Measurements from ENCODE around the gene PRSS50.
"Not testable (repeated sequence)": the region's sequence is repeated elsewhere in the genome, so short reads cannot be mapped to it uniquely, and the experiment has no call there.

PRSS50 gene

DNA sequence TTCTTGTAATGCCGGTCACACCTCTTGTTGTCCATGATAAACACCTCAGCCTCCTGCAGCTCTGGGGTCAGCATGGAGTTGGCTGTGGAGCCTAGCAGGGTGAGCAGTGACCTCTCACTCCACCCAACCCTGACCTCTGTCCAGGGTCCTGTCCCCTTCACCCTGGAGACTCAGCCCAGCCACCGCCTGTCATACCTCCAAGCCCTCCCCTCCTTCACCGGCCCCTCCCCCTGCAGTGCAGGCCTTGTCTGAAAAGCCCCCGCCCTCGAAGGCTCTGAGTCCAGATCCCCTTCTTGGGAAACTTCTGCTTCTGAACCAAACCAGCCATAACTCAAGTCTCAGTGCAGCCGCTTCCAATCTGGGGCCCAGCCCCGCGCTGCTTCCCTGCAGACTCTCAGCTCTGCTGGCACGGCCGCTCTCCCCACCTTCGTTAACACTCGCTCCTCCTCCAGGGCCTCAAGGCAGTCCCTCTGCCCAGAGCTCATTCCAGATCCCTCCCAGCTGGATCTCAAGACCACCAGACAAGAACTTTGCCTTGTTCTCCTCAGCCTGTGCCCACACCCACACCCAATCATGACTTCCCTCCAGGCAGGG, 25.4 kb upstream of the PRSS50 start:
- no peaks in the 10 kb centered on the region for H3K4me1 ChIP-seq (ENCODE audit: control insufficient read depth, insufficient read depth, low read length)

DNA sequence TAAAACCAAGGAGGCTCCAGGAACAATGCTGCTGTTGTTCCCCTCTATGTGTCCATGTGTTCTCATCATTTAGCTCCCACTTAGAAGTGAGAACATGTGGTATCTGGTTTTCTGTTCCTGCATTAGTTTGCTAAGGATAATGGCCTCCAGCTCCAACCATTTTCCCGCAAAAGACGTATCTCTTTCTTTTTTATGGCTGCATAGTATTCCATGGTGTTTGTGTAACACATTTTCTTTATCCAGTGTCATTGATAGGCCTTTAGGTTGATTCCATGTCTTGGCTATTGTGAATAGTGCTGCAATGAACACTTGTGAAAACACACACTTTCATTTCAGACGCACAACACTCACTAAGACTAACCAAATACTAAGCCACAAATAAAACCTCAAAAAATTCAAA, 21.9 kb upstream of the PRSS50 start:
- not testable (repeated sequence) for H3K36me3 ChIP-seq (ENCODE audit: insufficient read depth, low read length); H3K4me3 ChIP-seq (ENCODE audit: low read length); H3K4me1 ChIP-seq (ENCODE audit: control insufficient read depth, insufficient read depth, low read length); H3K9ac ChIP-seq (ENCODE audit: low read depth, low read length); H3K4me2 ChIP-seq (ENCODE audit: low read length); H3K9me3 ChIP-seq (replicated peaks; ENCODE audit: low read length)
- peaks cover 36% of the 10 kb centered on the region for H3K27me3 ChIP-seq (ENCODE audit: control insufficient read depth, insufficient read depth, low read length)

More for the DNA sequence above, 25.4 kb upstream of the PRSS50 start:
- no peak overlapping the region for H3K9ac ChIP-seq (ENCODE audit: low read depth, low read length)
- peaks cover 25% of the 10 kb centered on the region for H3K27me3 ChIP-seq (ENCODE audit: control insufficient read depth, insufficient read depth, low read length)
- H3K9me3 ChIP-seq (replicated peaks; ENCODE audit: low read length), result no peaks in the 10 kb centered on the region
- H3K4me3 ChIP-seq (ENCODE audit: low read length), result no peak overlapping the region
- no peaks in the 10 kb centered on the region for H3K36me3 ChIP-seq (ENCODE audit: insufficient read depth, low read length)
- no peak overlapping the region for H3K4me2 ChIP-seq (ENCODE audit: low read length)

DNA sequence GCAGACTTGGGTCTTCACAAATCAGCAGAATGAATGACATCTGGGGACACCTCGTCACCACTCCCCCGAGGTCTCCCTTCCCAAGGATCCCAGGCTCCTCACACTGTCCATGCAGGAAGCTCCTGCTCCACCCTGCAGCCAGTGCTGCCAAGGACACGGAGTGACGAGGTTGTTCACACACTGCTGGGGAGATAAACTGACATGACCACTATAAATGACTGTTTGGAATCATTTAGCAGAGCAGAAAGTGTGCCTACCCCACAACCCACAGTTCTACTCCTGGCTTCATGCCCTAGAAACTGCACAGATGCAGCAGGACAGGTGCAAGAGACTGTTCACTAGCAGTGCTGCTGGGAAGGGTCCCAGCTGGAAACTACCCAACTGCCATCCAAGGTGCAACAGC, 19.7 kb upstream of the PRSS50 start:
- Histone ChIP-seq H3K27me3 (ENCODE audit: control insufficient read depth, insufficient read depth, low read length) (peaks cover 50% of the 10 kb centered on the region), H3K4me2 (ENCODE audit: low read length) (no peak overlapping the region), H3K4me1 (ENCODE audit: control insufficient read depth, insufficient read depth, low read length) (no peaks in the 10 kb centered on the region), H3K4me3 (ENCODE audit: low read length) (no peak overlapping the region), H3K36me3 (ENCODE audit: insufficient read depth, low read length) (no peaks in the 10 kb centered on the region), H3K9ac (ENCODE audit: low read depth, low read length) (no peak overlapping the region), H3K9me3 (replicated peaks; ENCODE audit: low read length) (no peaks in the 10 kb centered on the region)

DNA sequence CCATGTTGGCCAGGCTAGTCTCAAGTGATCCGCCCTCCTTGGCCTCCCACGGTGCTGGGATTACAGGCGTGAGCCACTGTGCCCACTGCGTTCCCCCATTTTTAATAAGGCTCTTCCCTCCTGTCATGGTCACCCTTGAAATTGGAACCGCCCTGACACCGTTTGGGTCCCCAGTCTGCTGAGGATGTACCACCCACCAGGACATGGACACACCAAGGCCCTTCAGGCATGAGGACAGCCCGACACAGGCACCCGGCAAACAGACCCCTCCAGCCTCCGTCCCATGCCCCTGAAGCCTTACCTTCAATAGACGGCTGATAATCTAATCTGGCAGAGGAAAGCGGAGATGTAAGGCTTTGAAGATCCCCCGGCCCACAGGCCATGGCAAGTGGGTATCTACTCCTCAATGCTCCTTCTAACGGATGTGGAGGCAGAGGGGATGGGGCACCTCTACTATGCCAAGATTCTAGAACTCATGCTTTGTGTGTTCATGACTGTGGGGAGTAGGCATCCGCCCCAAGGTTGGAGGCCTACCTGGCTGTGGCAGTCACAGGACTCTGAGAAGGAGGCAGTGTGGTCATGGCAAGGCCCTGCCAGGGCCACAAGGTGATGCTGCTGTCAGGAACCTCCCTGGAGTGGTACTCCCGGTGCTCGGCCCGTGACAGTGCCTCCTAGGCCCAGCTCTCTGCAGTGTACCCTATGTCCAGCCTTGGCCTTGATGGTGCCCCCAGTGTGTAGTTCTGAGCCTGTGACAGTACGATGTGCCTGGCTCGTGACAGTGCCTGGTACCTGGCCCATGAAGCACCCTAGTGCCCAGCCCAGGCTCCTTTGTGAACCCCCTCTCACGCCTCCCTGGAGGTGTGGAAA, 18.6 kb upstream of the PRSS50 start:
- no peaks in the 10 kb centered on the region for H3K4me1 ChIP-seq (ENCODE audit: control insufficient read depth, insufficient read depth, low read length)
- no peaks in the 10 kb centered on the region for H3K9me3 ChIP-seq (replicated peaks; ENCODE audit: low read length)
- H3K9ac ChIP-seq (ENCODE audit: low read depth, low read length), result no peak overlapping the region
- H3K36me3 ChIP-seq (ENCODE audit: insufficient read depth, low read length), result no peaks in the 10 kb centered on the region
- H3K4me3 ChIP-seq (ENCODE audit: low read length), result no peak overlapping the region
- H3K4me2 ChIP-seq (ENCODE audit: low read length), result no peak overlapping the region
- H3K27me3 ChIP-seq (ENCODE audit: control insufficient read depth, insufficient read depth, low read length), result peaks cover 58% of the 10 kb centered on the region

DNA sequence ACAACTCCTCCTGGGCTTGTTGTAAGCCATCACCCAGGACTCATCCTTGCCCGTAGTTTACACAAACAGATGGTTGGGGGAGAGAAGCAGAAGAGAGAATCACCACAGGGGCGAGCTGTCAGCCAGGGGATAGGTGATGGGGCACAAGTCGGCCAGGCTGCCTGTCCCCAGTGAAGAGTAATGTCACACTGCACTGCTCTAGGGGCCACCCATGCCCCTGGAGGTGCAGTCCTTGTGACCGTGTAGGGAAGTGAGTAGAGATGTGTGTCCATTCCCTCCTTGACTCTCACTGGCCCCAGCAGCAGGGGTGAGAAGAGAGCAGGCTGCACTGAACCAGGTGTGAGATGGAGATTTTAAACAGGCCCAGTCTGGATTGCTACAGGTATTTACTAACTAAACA, 17.1 kb upstream of the PRSS50 start:
- Histone ChIP-seq H3K4me2 (ENCODE audit: low read length) (no peak overlapping the region), H3K9me3 (replicated peaks; ENCODE audit: low read length) (no peaks in the 10 kb centered on the region), H3K36me3 (ENCODE audit: insufficient read depth, low read length) (no peaks in the 10 kb centered on the region), H3K4me1 (ENCODE audit: control insufficient read depth, insufficient read depth, low read length) (no peaks in the 10 kb centered on the region), H3K9ac (ENCODE audit: low read depth, low read length) (no peak overlapping the region), H3K4me3 (ENCODE audit: low read length) (no peak overlapping the region), H3K27me3 (ENCODE audit: control insufficient read depth, insufficient read depth, low read length) (peaks cover 51% of the 10 kb centered on the region)

DNA sequence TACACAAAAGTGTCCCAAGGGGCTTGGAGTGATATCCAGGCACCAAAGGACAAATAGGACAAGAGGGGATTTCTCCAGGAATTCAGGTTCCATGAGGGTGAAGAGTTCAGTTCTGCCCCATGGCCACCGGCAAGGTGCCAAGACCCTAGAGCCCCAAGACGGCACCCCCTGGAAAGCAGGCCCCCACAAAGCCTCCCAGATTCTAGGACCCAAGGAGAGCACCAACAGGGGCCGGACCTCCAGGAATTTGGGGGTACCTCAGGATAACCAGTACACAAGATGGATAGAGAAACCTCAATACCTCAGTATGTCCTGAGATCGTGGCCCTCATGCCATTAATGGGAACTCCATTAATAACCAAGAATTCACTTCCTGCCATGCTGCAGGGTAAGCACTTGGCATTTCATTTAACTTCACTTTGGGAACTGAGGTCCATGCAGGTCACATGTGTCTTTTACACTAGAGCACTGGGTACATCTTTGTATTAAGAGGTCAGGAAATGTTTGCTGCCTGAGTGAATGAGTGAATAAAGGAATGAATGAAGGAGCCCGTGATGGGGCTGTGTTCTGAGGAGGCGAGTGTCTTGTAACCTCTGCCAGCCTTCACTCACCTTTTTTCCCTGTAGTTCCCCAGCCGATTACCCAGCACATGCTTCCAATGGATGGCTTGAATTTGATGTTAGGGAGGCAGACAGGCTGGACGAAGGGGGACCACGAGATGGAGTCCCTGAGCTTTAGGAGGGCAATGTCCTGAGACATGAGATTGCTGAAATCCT, 15.5 kb upstream of the PRSS50 start:
- Histone ChIP-seq H3K4me1 (ENCODE audit: control insufficient read depth, insufficient read depth, low read length) (no peaks in the 10 kb centered on the region), H3K4me3 (ENCODE audit: low read length) (no peak overlapping the region), H3K36me3 (ENCODE audit: insufficient read depth, low read length) (no peaks in the 10 kb centered on the region), H3K27me3 (ENCODE audit: control insufficient read depth, insufficient read depth, low read length) (peaks cover 52% of the 10 kb centered on the region), H3K9me3 (replicated peaks; ENCODE audit: low read length) (no peaks in the 10 kb centered on the region), H3K4me2 (ENCODE audit: low read length) (no peak overlapping the region), H3K9ac (ENCODE audit: low read depth, low read length) (no peak overlapping the region)

DNA sequence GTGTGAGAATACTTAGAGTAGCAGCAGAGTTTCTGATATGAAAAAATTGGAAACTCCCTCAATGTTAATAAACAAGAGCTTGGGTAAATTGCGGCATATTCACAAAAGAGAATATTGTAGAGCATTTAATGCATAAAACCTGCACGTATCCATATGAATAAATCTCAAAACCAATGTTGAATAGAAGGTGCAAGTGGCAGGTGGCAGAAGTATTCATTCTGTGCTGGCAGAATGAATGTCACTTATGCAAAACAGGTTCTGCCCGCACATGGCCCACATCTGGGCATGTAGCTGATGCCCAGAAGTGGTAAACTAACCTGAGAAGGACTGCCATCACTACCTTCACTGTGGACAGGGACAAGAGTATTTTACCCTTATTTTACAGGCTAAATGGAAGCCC, 14.1 kb upstream of the PRSS50 start:
- H3K36me3 ChIP-seq (ENCODE audit: insufficient read depth, low read length), result no peaks in the 10 kb centered on the region
- no peaks in the 10 kb centered on the region for H3K9me3 ChIP-seq (replicated peaks; ENCODE audit: low read length)
- peaks cover 37% of the 10 kb centered on the region for H3K27me3 ChIP-seq (ENCODE audit: control insufficient read depth, insufficient read depth, low read length)
- H3K9ac ChIP-seq (ENCODE audit: low read depth, low read length), result no peak overlapping the region
- H3K4me2 ChIP-seq (ENCODE audit: low read length), result no peak overlapping the region
- no peak overlapping the region for H3K4me3 ChIP-seq (ENCODE audit: low read length)
- no peaks in the 10 kb centered on the region for H3K4me1 ChIP-seq (ENCODE audit: control insufficient read depth, insufficient read depth, low read length)

DNA sequence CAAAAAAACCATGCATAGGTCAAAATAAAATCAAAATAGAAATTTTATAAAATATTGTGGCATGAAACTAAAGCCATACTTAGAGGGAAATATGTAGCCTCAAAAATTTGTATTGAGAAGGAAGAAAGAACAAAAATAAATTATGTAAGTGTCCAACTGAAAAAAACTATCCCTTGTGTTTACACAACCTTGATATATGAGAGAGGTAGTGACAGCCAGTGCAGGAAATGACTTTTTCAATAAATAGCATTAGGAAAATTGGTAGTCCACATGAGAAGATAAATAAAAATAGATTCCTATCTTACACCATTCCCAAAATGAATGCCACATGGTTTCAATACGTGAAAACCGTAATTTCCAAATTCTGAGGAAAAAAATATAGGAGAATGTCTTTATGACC, 13.2 kb upstream of the PRSS50 start:
- Histone ChIP-seq H3K9ac (ENCODE audit: low read depth, low read length) (no peak overlapping the region), H3K27me3 (ENCODE audit: control insufficient read depth, insufficient read depth, low read length) (peaks cover 31% of the 10 kb centered on the region), H3K9me3 (replicated peaks; ENCODE audit: low read length) (no peaks in the 10 kb centered on the region), H3K4me1 (ENCODE audit: control insufficient read depth, insufficient read depth, low read length) (peaks cover 3% of the 10 kb centered on the region), H3K4me2 (ENCODE audit: low read length) (no peak overlapping the region), H3K4me3 (ENCODE audit: low read length) (no peak overlapping the region), H3K36me3 (ENCODE audit: insufficient read depth, low read length) (no peaks in the 10 kb centered on the region)

DNA sequence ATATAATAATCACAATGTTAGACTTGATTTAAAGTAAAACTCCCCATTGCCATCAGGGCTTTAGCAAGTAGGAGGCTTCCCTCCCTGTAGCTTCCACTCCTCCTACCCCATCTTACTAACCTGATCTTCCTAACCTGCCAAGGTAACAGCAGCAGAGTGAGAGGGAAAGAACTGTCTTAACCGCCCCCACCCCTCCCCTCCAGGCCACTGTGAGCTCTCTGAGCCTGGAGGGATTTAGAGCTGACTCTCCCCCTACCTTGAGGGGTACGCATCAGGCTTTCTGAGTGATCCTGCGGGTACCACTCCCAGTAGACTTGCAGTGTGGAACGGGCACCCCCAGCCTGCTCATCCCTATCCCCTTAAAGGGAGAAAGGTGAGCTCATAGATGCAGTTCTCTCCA, 11.4 kb upstream of the PRSS50 start:
- peaks cover 31% of the 10 kb centered on the region for H3K27me3 ChIP-seq (ENCODE audit: control insufficient read depth, insufficient read depth, low read length)

DNA sequence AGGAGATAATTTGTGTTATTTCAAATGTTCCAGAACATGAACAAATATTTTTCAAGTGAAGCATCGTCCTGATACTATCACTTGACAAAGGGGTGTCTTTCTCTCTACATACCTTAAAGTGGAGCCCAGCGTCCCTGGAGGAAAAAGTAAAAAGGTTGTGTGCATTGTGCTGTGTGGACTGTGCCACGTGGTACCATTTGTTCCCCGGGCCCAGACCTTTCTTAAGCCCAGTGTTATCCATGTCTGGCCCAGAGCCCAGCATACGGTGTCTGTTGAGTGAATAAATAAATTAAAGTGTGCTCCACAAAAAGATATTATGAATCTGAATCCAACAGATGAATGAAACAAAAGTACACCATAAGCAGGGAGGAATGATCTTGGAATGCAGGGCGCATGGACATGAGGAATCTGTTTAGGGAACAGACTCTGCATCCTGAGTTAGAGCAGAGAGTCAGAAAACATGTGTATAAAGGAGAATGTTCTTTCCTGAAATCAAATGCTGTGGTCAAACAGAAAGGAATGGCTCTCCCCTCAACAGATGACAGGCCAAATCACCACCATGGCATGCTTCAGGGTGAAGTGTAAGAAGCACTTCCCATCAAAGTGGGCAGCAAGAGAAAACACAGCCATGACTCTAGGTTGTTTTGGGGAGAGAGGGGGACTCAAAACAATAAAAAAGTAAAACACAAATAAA, 8.1 kb upstream of the PRSS50 start:
- peak overlapping the region; percentile 9 for H3K4me2 ChIP-seq (ENCODE audit: low read length)
- H3K27me3 ChIP-seq (ENCODE audit: control insufficient read depth, insufficient read depth, low read length), result peaks cover 21% of the 10 kb centered on the region
- no peaks in the 10 kb centered on the region for H3K9me3 ChIP-seq (replicated peaks; ENCODE audit: low read length)
- H3K9ac ChIP-seq (ENCODE audit: low read depth, low read length), result no peak overlapping the region
- H3K4me1 ChIP-seq (ENCODE audit: control insufficient read depth, insufficient read depth, low read length), result peaks cover 9% of the 10 kb centered on the region
- no peaks in the 10 kb centered on the region for H3K36me3 ChIP-seq (ENCODE audit: insufficient read depth, low read length)
- H3K4me3 ChIP-seq (ENCODE audit: low read length), result no peak overlapping the region

More for the DNA sequence above, 11.4 kb upstream of the PRSS50 start:
- Histone ChIP-seq H3K9ac (ENCODE audit: low read depth, low read length) (no peak overlapping the region), H3K4me2 (ENCODE audit: low read length) (no peak overlapping the region), H3K4me1 (ENCODE audit: control insufficient read depth, insufficient read depth, low read length) (peaks cover 9% of the 10 kb centered on the region), H3K36me3 (ENCODE audit: insufficient read depth, low read length) (no peaks in the 10 kb centered on the region), H3K4me3 (ENCODE audit: low read length) (no peak overlapping the region), H3K9me3 (replicated peaks; ENCODE audit: low read length) (no peaks in the 10 kb centered on the region)

DNA sequence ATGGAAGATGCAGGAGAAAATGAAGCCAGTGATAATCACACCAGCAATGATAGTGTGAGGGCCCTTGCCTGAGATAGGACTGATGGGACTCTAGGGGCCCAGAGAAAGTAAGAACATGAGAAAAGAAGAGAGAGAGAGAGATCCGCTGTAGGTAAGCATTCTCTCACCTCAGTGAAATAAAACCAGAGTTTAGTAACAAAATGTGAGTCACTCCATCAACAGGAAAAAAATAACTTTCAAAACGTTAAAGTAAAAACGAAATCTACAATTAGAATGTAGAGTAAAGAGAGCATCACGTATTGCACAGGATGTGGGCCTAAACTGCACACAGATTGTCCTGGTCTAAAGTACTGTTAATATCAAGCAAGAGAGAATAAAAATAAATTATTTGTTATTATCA, 6.8 kb upstream of the PRSS50 start:
- Histone ChIP-seq H3K4me3 (ENCODE audit: low read length) (no peak overlapping the region), H3K36me3 (ENCODE audit: insufficient read depth, low read length) (no peaks in the 10 kb centered on the region), H3K9ac (ENCODE audit: low read depth, low read length) (no peak overlapping the region), H3K4me2 (ENCODE audit: low read length) (no peak overlapping the region), H3K4me1 (ENCODE audit: control insufficient read depth, insufficient read depth, low read length) (peaks cover 9% of the 10 kb centered on the region), H3K9me3 (replicated peaks; ENCODE audit: low read length) (no peaks in the 10 kb centered on the region), H3K27me3 (ENCODE audit: control insufficient read depth, insufficient read depth, low read length) (peaks cover 32% of the 10 kb centered on the region)

All from skeletal muscle satellite cell (primary cell).